SW 1271 (cell line): ENCODE results near the gene CELF5.

Source experiments
- DNase-seq, 2 experiments: peaks; one replicate each; lab custom pipeline; 2025; lab: John Stamatoyannopoulos, UW

The CELF5 gene

GRCh38 chr19:3224346-3225168 lies at the start of gene CELF5:
CELF5 (plus strand) TSS chr19:3224661; CDS start chr19:3224740, 79 bp downstream.
- DNase-seq: no peak

- no peak for DNase-seq
These were observed 48.4 kb upstream of the CELF5 start for GRCh38 chr19:3175781-3176714.

GRCh38 chr19:3176715-3177501 lies 47.6 kb upstream of the CELF5 start:
- DNase-seq: peak; percentile 33

- no peak for DNase-seq
These were observed 46.0 kb upstream of the CELF5 start, which contains the start of gene S1PR4 for GRCh38 chr19:3178377-3178972. S1PR4 (plus strand) TSS chr19:3178769; CDS start chr19:3178793, 24 bp downstream.

DNA sequence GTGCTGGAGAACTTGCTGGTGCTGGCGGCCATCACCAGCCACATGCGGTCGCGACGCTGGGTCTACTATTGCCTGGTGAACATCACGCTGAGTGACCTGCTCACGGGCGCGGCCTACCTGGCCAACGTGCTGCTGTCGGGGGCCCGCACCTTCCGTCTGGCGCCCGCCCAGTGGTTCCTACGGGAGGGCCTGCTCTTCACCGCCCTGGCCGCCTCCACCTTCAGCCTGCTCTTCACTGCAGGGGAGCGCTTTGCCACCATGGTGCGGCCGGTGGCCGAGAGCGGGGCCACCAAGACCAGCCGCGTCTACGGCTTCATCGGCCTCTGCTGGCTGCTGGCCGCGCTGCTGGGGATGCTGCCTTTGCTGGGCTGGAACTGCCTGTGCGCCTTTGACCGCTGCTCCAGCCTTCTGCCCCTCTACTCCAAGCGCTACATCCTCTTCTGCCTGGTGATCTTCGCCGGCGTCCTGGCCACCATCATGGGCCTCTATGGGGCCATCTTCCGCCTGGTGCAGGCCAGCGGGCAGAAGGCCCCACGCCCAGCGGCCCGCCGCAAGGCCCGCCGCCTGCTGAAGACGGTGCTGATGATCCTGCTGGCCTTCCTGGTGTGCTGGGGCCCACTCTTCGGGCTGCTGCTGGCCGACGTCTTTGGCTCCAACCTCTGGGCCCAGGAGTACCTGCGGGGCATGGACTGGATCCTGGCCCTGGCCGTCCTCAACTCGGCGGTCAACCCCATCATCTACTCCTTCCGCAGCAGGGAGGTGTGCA lies 45.3 kb upstream of the CELF5 start:
- no peak for DNase-seq

DNA sequence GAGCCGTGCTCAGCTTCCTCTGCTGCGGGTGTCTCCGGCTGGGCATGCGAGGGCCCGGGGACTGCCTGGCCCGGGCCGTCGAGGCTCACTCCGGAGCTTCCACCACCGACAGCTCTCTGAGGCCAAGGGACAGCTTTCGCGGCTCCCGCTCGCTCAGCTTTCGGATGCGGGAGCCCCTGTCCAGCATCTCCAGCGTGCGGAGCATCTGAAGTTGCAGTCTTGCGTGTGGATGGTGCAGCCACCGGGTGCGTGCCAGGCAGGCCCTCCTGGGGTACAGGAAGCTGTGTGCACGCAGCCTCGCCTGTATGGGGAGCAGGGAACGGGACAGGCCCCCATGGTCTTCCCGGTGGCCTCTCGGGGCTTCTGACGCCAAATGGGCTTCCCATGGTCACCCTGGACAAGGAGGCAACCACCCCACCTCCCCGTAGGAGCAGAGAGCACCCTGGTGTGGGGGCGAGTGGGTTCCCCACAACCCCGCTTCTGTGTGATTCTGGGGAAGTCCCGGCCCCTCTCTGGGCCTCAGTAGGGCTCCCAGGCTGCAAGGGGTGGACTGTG lies 44.6 kb upstream of the CELF5 start:
- no peak for DNase-seq

- no peak for DNase-seq
These were observed 40.5 kb upstream of the CELF5 start for GRCh38 chr19:3183721-3184641.

DNA sequence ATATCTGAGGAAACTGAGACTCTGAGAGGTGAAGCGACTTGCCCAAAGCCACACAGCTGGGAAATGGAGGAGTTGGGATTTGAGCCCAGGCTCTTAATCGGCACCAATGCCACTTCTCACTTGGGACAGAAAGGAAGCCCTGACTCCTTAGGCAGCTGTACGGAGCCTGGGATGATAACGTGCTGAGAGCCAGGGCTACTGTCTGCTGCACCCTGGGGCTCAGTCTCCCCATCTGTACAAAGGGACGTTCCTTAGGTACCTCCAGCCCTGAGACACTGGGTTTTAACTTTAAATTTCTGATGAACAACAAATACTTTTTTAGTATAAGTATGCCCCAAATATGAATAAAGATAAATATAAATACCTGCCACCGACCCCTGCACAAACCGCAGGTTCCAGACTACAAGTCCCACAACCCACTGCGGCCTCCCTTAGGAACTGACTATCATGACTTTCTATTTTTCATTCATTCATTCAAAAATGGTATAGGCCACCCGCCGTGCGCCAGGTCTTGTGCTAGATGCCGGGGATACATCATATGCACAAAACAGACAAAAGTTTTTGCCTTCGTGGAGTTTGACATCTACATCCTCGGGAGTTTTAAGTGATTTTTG lies 39.5 kb upstream of the CELF5 start:
- peak in 1 of 2 experiments; percentile 88 for DNase-seq

DNA sequence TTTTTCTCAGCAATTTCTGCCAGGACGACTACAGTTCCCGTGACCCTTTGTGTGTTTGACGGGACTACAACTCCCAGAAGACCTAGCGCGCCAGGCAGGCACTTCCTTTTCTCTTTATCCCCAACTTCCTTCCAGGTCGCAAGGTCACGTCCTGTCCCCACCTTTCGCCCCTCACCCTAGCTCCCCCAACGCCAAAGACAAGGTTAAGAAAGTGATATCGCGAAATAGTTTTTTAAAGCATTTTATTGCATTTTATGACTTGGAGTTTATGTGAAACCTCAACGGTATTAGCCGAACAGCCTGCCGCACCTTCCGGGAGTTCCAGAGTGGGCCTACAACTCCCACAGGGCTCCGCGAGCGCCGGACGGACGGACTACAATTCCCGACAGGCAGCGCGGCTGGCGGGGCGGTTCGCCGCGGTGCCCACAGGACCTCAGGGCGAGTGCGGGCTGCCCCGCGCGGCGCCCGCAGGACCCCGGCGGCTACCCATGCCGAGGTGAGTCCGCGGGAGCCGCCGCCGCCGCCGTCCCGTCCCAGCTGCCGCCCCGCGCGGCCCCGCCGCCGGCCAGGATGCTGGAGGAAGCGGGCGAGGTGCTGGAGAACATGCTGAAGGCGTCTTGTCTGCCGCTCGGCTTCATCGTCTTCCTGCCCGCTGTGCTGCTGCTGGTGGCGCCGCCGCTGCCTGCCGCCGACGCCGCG lies 38.9 kb upstream of the CELF5 start, which contains the start of gene NCLN:
NCLN (plus strand) TSS at position 470 of the 699 bp plus-strand sequence; CDS start at position 571, 101 bp downstream.
- DNase-seq: peak; percentile 65 to 96

- no peak for DNase-seq
These were observed 38.2 kb upstream of the CELF5 start for GRCh38 chr19:3186160-3186688.

- no peak for DNase-seq
These were observed 37.4 kb upstream of the CELF5 start for GRCh38 chr19:3186891-3187661.

- no peak for DNase-seq
These were observed 36.6 kb upstream of the CELF5 start for GRCh38 chr19:3187662-3188511.

DNA sequence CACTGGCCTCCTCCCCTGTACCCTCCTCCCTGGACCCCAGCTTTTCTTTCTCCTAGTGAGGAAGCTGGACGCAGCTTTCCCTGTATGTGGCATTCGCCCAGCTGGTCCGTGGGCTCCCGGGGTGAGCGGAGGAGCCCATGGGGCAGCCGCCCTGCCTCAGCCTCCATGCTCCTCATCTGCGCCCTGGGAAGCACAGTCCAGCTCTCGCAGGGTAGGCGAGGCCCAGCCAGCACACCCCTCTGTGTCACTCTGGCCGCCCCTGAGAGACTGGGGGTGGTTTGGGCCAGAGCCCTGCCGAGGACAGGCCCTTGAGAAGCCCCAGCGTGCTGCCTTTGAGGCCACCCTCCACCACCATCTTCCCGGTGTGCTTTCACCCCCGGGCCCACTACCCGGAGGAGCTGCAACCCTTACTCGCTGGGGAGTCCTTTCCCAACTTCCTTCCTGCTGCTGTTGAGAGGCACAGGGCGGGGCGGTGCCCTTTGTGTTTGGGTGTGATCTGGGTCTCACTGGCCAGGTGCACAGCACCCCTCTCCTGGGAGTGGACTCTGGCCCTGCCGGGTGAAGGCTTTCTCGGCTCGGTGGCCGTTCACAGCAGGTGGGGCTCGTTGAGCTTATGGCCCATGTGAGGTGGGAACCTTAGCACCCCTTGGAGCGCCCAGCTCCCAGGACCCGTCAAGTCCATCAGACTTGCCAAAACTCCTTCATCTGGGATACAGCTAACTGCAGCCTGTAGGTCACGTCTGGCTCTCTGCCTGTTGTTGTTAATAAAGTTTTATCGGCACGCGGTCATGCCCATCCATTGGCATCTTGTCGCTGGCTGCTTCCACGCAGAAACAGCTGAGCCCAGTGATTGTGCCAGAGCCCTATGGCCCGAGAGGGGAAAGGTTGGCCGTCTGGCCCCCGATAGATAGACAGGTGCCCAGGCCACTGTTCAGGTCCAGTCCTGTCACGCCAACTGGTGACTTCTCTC lies 35.5 kb upstream of the CELF5 start:
- DNase-seq: no peak

- DNase-seq: no peak
These were observed 34.6 kb upstream of the CELF5 start for GRCh38 chr19:3189702-3190469.
